RWPE2 (cell line): ENCODE data around the gene TAF3.
A peak's percentile ranks its signal among the peaks of the same experiment; 100 is the strongest.

Experiments used
- ATAC-seq: fragments of 200-7000 bp; cut with Tn5 transposase; 3 replicates; pipeline ENCODE4 v1.9.1; 2021; ENCODE audit warnings: low read depth
- DNase-seq: peaks from one replicate; pipeline ENCODE4 v3.0.0-alpha.2; 2020; ENCODE audit warnings: low spot score
- H3K27ac ChIP-seq: fragments of 450-650 bp; 2 replicates; pipeline ENCODE4 v1.5.1; 2017; ENCODE audit warnings: mild to moderate bottlenecking; ENCODE audit not compliant: poor library complexity, severe bottlenecking
- H3K27me3 ChIP-seq: fragments of 250-450 bp; sonication (Bioruptor Pico); 2 replicates; pipeline ENCODE4 v1.5.1; 2021; ENCODE audit warnings: mild to moderate bottlenecking, moderate library complexity; ENCODE audit not compliant: insufficient read depth, poor library complexity, severe bottlenecking
- H3K36me3 ChIP-seq: fragments of 250-450 bp; sonication (Bioruptor Pico); 2 replicates; pipeline ENCODE4 v1.5.1; 2020; ENCODE audit warnings: low read depth, mild to moderate bottlenecking, moderate library complexity
- H3K4me1 ChIP-seq: fragments of 250-450 bp; sonication (Bioruptor Pico); 2 replicates; pipeline ENCODE4 v1.5.1; 2021; ENCODE audit warnings: mild to moderate bottlenecking, moderate library complexity; ENCODE audit not compliant: insufficient read depth, poor library complexity, severe bottlenecking
- H3K4me3 ChIP-seq: fragments of 250-450 bp; sonication (Bioruptor Pico); 2 replicates; pipeline ENCODE4 v1.5.1; 2021; ENCODE audit warnings: mild to moderate bottlenecking, moderate library complexity; ENCODE audit not compliant: severe bottlenecking
- H3K9me3 ChIP-seq: fragments of 250-450 bp; sonication (Bioruptor Pico); 2 replicates; pipeline ENCODE4 v1.5.1; 2021; ENCODE audit warnings: mild to moderate bottlenecking, moderate library complexity; ENCODE audit not compliant: severe bottlenecking
- TF ChIP-seq, protein P1 (sequence below): fragments of 450-650 bp; IDR thresholded peaks from one replicate; pipeline ENCODE4 v1.5.1; 2017; ENCODE audit warnings: mild to moderate bottlenecking, moderate library complexity; ENCODE audit not compliant: poor library complexity, severe bottlenecking

The TAF3 gene

DNA sequence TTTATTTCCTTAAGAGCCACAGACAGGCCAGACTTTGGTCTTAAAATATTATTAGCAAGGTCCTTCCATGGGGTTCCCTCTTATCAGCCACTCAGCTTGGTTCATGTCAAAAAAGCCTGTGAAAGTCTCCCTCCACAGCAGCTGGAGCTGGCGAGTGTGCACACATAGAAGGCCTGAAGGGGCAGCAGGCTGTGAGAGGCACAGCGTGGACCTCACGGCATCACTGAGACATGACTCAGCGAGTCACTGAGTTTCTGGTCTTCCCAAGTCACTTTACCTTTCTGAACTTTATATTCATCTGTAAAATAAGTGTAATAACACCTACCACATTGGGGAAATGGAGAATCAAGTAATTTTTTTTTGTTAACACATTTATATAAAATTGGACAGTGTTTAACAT, 8.7 kb downstream of the TAF3 start:
- Histone ChIP-seq H3K27me3 (no peaks in the 10 kb centered on the region), H3K4me3 (no peak overlapping the region), H3K9me3 (no peaks in the 10 kb centered on the region), H3K4me1 (no peaks in the 10 kb centered on the region), H3K36me3 (peaks cover 23% of the 10 kb centered on the region), H3K27ac (no peak overlapping the region)
- TF ChIP-seq, protein P1, sequence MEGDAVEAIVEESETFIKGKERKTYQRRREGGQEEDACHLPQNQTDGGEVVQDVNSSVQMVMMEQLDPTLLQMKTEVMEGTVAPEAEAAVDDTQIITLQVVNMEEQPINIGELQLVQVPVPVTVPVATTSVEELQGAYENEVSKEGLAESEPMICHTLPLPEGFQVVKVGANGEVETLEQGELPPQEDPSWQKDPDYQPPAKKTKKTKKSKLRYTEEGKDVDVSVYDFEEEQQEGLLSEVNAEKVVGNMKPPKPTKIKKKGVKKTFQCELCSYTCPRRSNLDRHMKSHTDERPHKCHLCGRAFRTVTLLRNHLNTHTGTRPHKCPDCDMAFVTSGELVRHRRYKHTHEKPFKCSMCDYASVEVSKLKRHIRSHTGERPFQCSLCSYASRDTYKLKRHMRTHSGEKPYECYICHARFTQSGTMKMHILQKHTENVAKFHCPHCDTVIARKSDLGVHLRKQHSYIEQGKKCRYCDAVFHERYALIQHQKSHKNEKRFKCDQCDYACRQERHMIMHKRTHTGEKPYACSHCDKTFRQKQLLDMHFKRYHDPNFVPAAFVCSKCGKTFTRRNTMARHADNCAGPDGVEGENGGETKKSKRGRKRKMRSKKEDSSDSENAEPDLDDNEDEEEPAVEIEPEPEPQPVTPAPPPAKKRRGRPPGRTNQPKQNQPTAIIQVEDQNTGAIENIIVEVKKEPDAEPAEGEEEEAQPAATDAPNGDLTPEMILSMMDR, result no peak
- ATAC-seq (peak; percentile 53; the same call in 1 of the 3 replicates), DNase-seq (no peak)

DNA sequence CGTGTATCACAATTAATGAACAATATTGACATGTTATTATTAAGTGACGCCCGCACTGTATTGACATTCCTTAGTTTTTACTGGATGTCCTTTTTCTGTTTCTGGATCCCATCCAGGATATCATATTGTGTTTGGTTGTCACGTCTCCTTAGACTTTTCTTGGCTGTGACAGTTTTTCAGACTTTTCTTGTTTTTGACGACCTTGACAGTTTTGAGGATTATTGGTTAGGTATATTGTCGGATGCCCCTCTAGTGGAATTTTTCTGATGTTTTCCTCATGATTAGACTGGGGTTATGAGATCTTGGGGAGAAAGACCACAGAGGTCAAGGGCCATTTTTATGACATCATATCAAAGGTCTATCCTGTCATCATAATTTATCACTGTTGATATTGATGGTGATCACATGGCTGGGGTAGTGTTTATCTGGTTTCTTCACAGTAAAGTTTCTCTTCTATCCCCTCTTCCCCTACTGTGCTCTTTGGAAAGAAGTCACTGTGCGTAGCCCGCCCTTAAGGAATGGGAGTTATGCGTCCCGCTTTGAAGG, 11.1 kb downstream of the TAF3 start:
- H3K9me3 ChIP-seq, result no peaks in the 10 kb centered on the region
- H3K36me3 ChIP-seq, result peaks cover 19% of the 10 kb centered on the region
- ATAC-seq, result no peak
- H3K27ac ChIP-seq, result no peak overlapping the region
- no peak overlapping the region for H3K4me3 ChIP-seq
- H3K27me3 ChIP-seq, result no peaks in the 10 kb centered on the region
- TF ChIP-seq, protein P1, result no peak
- H3K4me1 ChIP-seq, result no peaks in the 10 kb centered on the region
- no peak for DNase-seq

DNA sequence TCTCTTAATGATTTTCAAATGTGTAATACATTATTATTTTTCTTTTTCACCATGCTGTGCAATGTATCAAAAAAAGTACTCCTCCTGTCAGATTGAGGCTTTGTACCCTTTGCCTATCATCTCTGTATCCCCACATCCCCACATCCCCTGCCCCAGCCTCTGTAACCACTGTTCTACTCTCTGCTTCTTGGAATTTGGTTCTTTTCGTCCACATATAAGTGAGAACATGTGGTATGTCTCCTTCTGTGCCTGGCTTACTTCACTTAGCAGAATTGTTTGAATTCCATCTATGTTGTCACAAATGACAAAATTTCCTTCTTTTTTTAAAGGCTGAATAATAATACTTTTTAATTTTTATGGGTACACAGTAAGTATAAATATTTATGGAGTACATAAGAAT, 13.8 kb downstream of the TAF3 start:
- no peak overlapping the region for H3K4me3 ChIP-seq
- no peaks in the 10 kb centered on the region for H3K4me1 ChIP-seq
- TF ChIP-seq, protein P1, result no peak
- DNase-seq (no peak), ATAC-seq (no peak)
- peaks cover 2% of the 10 kb centered on the region; the same call in 1 of the 2 replicates for H3K36me3 ChIP-seq
- no peaks in the 10 kb centered on the region for H3K9me3 ChIP-seq
- H3K27ac ChIP-seq, result no peak overlapping the region
- no peaks in the 10 kb centered on the region for H3K27me3 ChIP-seq

DNA sequence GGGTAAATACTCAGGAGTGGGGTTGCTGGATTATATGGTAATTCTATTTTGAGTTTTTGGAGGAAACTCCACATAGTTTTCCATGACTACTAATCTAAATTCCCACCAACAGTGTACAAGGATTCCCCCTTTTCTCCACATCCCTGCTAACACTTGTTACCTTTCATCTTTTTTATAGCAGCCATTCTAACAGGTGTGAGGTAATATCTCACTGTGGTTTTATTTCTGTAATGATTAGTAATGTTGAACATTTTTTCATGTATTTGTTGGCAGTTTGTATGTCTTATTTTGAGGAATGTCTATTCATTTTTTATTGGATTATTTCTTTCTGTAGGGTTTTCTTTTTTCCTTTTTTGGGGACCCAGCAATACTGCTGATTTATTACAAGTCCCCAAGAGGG, 14.9 kb downstream of the TAF3 start:
- TF ChIP-seq, protein P1, result no peak
- ATAC-seq (no peak), DNase-seq (no peak)
- no peaks in the 10 kb centered on the region for H3K36me3 ChIP-seq
- H3K27me3 ChIP-seq, result no peaks in the 10 kb centered on the region
- no peaks in the 10 kb centered on the region for H3K4me1 ChIP-seq
- no peak overlapping the region for H3K4me3 ChIP-seq
- H3K9me3 ChIP-seq, result no peaks in the 10 kb centered on the region
- no peak overlapping the region for H3K27ac ChIP-seq

DNA sequence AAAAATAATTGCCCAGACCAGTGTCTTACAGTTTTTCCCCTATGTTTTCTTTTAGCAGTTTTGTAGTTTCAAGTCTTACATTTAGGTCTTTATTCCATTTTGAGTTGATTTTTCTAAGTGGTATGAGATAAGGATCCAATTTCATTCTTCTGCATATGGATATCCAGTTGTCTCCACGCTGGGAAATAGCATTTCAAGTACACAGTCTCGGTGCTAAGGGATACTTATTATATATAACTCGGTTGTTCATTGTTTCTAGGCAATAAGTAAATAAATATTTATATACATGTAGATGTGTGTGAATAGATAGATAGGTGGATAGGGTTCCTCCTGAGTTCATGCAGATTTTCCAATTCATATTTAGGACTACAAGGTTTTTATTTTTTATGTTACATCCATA, 16.0 kb downstream of the TAF3 start:
- no peak for ATAC-seq
- TF ChIP-seq, protein P1, result no peak
- no peaks in the 10 kb centered on the region for H3K36me3 ChIP-seq
- H3K9me3 ChIP-seq, result no peaks in the 10 kb centered on the region
- no peaks in the 10 kb centered on the region for H3K27me3 ChIP-seq
- H3K4me1 ChIP-seq, result no peaks in the 10 kb centered on the region
- H3K4me3 ChIP-seq, result no peak overlapping the region
- DNase-seq, result no peak
- H3K27ac ChIP-seq, result no peak overlapping the region
